Fibroblast of the aortic adventitia (primary cell): ENCODE results near the gene SDC3. TPM values are rescaled to one million over a fixed set of nuclear protein-coding genes. Genes with fewer than 3 reads are reported as not detected.
A peak's percentile ranks its signal among the peaks of the same experiment; 100 is the strongest.
"Not testable (repeated sequence)": the region's sequence is repeated elsewhere in the genome, so short reads cannot be mapped to it uniquely, and the experiment has no call there.

Experiments used
- DNase-seq: peaks from one replicate; pipeline ENCODE4 v3.0.0-alpha.2; 2010; ENCODE audit warnings: low read depth
- H3K4me3 ChIP-seq: 2 replicates; pipeline ENCODE4 v1.5.1; 2011; ENCODE audit warnings: low read depth, mild to moderate bottlenecking, control low read depth, low read length, moderate library complexity
- CTCF ChIP-seq: IDR thresholded peaks from 2 replicates; pipeline ENCODE4 v1.5.1; 2011; ENCODE audit warnings: mild to moderate bottlenecking, low read length, control low read depth, inconsistent platforms; ENCODE audit not compliant: insufficient read depth
- total RNA-seq: library from RNA; depleted of rRNA; stranded (reverse); fragments of >200 nt; gene quantifications from 2 replicates; pipeline ENCODE4 v1.2.3, GENCODE V29; 2012; ENCODE audit warnings: low replicate concordance

Gene SDC3
- total RNA-seq, 1 donor, result 47.5 TPM

- H3K4me3 ChIP-seq, result no peak overlapping the region
- no peak for DNase-seq
- TF ChIP-seq CTCF, result no peak
Measured at GRCh38 chr1:30870035-30870434, 38.5 kb downstream of the SDC3 start.

- no peak for TF ChIP-seq CTCF
- no peak for DNase-seq
- H3K4me3 ChIP-seq, result no peak overlapping the region
Measured at GRCh38 chr1:30868833-30869435, 39.6 kb downstream of the SDC3 start.

GRCh38 chr1:30868057-30868456 is 40.5 kb downstream of the SDC3 start:
- not testable (repeated sequence) for H3K4me3 ChIP-seq, DNase-seq

GRCh38 chr1:30867537-30867936 is 41.0 kb downstream of the SDC3 start:
- DNase-seq, result no peak
- TF ChIP-seq CTCF, result no peak
- H3K4me3 ChIP-seq, result no peak overlapping the region

GRCh38 chr1:30866594-30866993 is 42.0 kb downstream of the SDC3 start:
- no peak for DNase-seq
- TF ChIP-seq CTCF, result no peak
- H3K4me3 ChIP-seq, result no peak overlapping the region

GRCh38 chr1:30864681-30865080 is 43.9 kb downstream of the SDC3 start:
- H3K4me3 ChIP-seq, result no peak overlapping the region
- DNase-seq, result peak; percentile 36
- no peak for TF ChIP-seq CTCF

GRCh38 chr1:30863858-30864604 is 44.5 kb downstream of the SDC3 start:
- DNase-seq, result no peak
- no peak for TF ChIP-seq CTCF

More at GRCh38 chr1:30863858-30864604, 44.5 kb downstream of the SDC3 start:
- H3K4me3 ChIP-seq, result no peak overlapping the region
